K562 (cell line): Measurements from ENCODE around the gene APCDD1L. TPM values are rescaled to one million over a fixed set of nuclear protein-coding genes. Genes with fewer than 3 reads are reported as not detected.

Experiments
- ATAC-seq: fragments of 200-7000 bp; cut with Tn5 transposase; 3 replicates; pipeline ENCODE4 v1.9.1; 2020; ENCODE audit warnings: moderate library complexity
- BruUV-seq: library from RNA; stranded (reverse); fragments of 400-500 nt; replicated peaks from 2 replicates; lab custom pipeline; 2021; lab: Mats Ljungman, UMichigan
- CTCF ChIA-PET: fragments of 300-600 bp; formaldehyde crosslinking; extraction: SDS; loops from one replicate; lab custom pipeline; 2021; ENCODE audit warnings: low intra/inter-chr PET ratio; lab: Yijun Ruan, JAX
- POLR2A ChIA-PET: fragments of 300-600, 350-650 bp; sonication (Branson Sonifier 250); formaldehyde crosslinking; extraction: SDS; loops from one replicate; lab custom pipeline; 2021; ENCODE audit warnings: antibody characterized with exemption, inconsistent platforms; lab: Yijun Ruan, JAX
- DNase-seq, 4 experiments: peaks; one replicate each; pipeline versions ENCODE4 v3.0.0 to v3.0.0-alpha.2; 2011 to 2018; ENCODE audit warnings: low spot score in 3 of 4, mixed read lengths in 3 of 4; ENCODE audit errors: extremely low read depth in 1 of 4
- FAIRE-seq: peaks from 2 replicates; lab custom pipeline; 2011; peaks lifted over from hg19 to GRCh38; lab: Jason Lieb, UNC
- H2AFZ ChIP-seq: 2 replicates; pipeline ENCODE4 v1.6.0; 2011; ENCODE audit warnings: low read depth, low read length, control low read depth, inconsistent platforms
- H3K27ac ChIP-seq: fragments of 200-600 bp; 3 replicates; pipeline ENCODE4 v1.8.0; 2011; ENCODE audit warnings: low read depth, mild to moderate bottlenecking, control low read depth, inconsistent platforms, low read length, moderate library complexity, mixed read lengths; ENCODE audit errors: extremely low read depth
- H3K27me3 ChIP-seq, 2 experiments: fragments of 300-600 bp in 1 of 2; 2 replicates in 1 of 2; 3 replicates in 1 of 2; pipeline versions ENCODE4 v1.6.0 to v1.8.0; 2011; ENCODE audit warnings: inconsistent platforms in 2 of 2, low read length in 2 of 2, mild to moderate bottlenecking in 1 of 2, mixed read lengths in 1 of 2, moderate library complexity in 1 of 2; ENCODE audit not compliant: control insufficient read depth in 2 of 2, insufficient read depth in 2 of 2
- H3K36me3 ChIP-seq: fragments of 300-600 bp; 3 replicates; pipeline ENCODE4 v1.8.0; 2011; ENCODE audit warnings: mild to moderate bottlenecking, low read length, inconsistent platforms; ENCODE audit not compliant: control insufficient read depth, insufficient read depth
- H3K4me1 ChIP-seq, 2 experiments: fragments of 200-600 bp in 1 of 2; replicated peaks in 1 of 2; 2 replicates in 1 of 2; 3 replicates in 1 of 2; pipeline versions ENCODE4 v1.5.1 to v1.8.0; 2011; ENCODE audit warnings: inconsistent platforms in 2 of 2, low read length in 2 of 2, mild to moderate bottlenecking in 1 of 2, mixed read lengths in 1 of 2, moderate library complexity in 1 of 2; ENCODE audit not compliant: control insufficient read depth in 2 of 2, insufficient read depth in 2 of 2
- H3K4me2 ChIP-seq: 2 replicates; pipeline ENCODE4 v1.6.1; 2011; ENCODE audit warnings: low read length, control low read depth, inconsistent platforms, mixed read lengths; ENCODE audit not compliant: insufficient read depth
- H3K4me3 ChIP-seq: fragments of 200-600 bp; sonication (generic), shearing (Covaris generic); 2 replicates; pipeline ENCODE4 v1.5.1; 2016; ENCODE audit warnings: control low read depth, inconsistent platforms
- H3K79me2 ChIP-seq: fragments of 200-600 bp; 3 replicates; pipeline ENCODE4 v1.8.0; 2011; ENCODE audit warnings: low read length, inconsistent platforms; ENCODE audit not compliant: control insufficient read depth, insufficient read depth
- H3K9ac ChIP-seq, 2 experiments: 2 replicates each; pipeline versions ENCODE4 v1.6.0 to v1.6.1; 2011; ENCODE audit warnings: low read depth in 2 of 2, low read length in 2 of 2, control low read depth in 1 of 2, inconsistent platforms in 1 of 2, mild to moderate bottlenecking in 1 of 2, mixed read lengths in 1 of 2; ENCODE audit not compliant: insufficient read depth in 1 of 2
- H3K9me1 ChIP-seq: one replicate; pipeline ENCODE4 v1.6.0; 2011; ENCODE audit warnings: inconsistent platforms, mild to moderate bottlenecking, low read length, moderate library complexity; ENCODE audit not compliant: control insufficient read depth, insufficient read depth
- H3K9me3 ChIP-seq: replicated peaks from 2 replicates; pipeline ENCODE4 v1.5.1; 2011; ENCODE audit warnings: low read depth, low read length, inconsistent platforms; ENCODE audit not compliant: control insufficient read depth, insufficient read depth
- H4K20me1 ChIP-seq: replicated peaks from 2 replicates; pipeline ENCODE4 v1.6.1; 2011; ENCODE audit warnings: low read length, inconsistent platforms, mixed read lengths; ENCODE audit not compliant: control insufficient read depth, insufficient read depth
- FOS ChIP-seq: IDR thresholded peaks from 3 replicates; pipeline ENCODE4 v1.6.1; 2011; ENCODE audit not compliant: insufficient read length; ENCODE audit errors: extremely low read depth
- FOSL1 ChIP-seq: fragments of 200-800 bp; sonication (Bioruptor generic); conservative IDR thresholded peaks from 2 replicates; pipeline ENCODE4 v1.6.1; 2016; ENCODE audit warnings: missing genetic modification characterization, missing compliant biosample characterization
- JUNB ChIP-seq: fragments of 450-650 bp; formaldehyde crosslinking; conservative IDR thresholded peaks from 2 replicates; pipeline ENCODE4 v1.4.0; 2020; ENCODE audit warnings: mild to moderate bottlenecking
- JUND ChIP-seq, 2 experiments: IDR thresholded peaks; 2 replicates in 1 of 2; 3 replicates in 1 of 2; pipeline ENCODE4 v1.6.1; 2011; ENCODE audit warnings: borderline replicate concordance in 2 of 2, low read depth in 2 of 2, low read length in 2 of 2, improper control_type of control experiment in 1 of 2, missing biosample characterization in 1 of 2, missing genetic modification characterization in 1 of 2, missing genetic modification reagents in 1 of 2
- L3MBTL2 ChIP-seq: fragments of 450-650 bp; IDR thresholded peaks from 2 replicates; pipeline ENCODE4 v1.6.1; 2016; ENCODE audit warnings: mild to moderate bottlenecking, moderate library complexity
- WGBS: fragments of 100-300 bp; shearing (Covaris generic); methylation state at CpG from one replicate; pipeline ENCODE4 v1.1.6; 2016; ENCODE audit warnings: low coverage, mixed read lengths; ENCODE audit not compliant: insufficient coverage; ENCODE audit errors: missing lambda C conversion rate; 5-methylcytosine and 5-hydroxymethylcytosine counted together
- in situ Hi-C: fragments of 300-500 bp; cut with MboI; formaldehyde crosslinking; loops from 4 replicates; pipeline ENCODE4 v1.15.0; 2018; ENCODE audit warnings: inconsistent platforms, mixed read lengths
- intact Hi-C: fragments of 100-400 bp; cut with micrococcal nuclease; formaldehyde crosslinking; loops from 2 replicates; pipeline ENCODE4 v1.14.2; 2022
- polyA plus RNA-seq, 8 experiments: library from polyadenylated mRNA; depleted of rRNA in 4 of 8; stranded (reverse) in 5 of 8; unstranded in 3 of 8; fragments of >200 nt; fragmentation: Nextera tagmentation in 2 of 8; fragmentation: Illumina TruSeq in 1 of 8; extraction: Ambion mirVana in 2 of 8; extraction: Trizol in 1 of 8; gene quantifications; 2 replicates each; pipeline versions ENCODE4 v1.2.1 to v1.2.3, GENCODE V29; 2011 to 2014; ENCODE audit warnings: inconsistent platforms in 1 of 8, missing spikeins in 1 of 8
- total RNA-seq, 7 experiments: library from RNA; depleted of rRNA in 6 of 7; stranded (reverse); fragments of >200 nt in 6 of 7; fragmentation: Illumina TruSeq in 2 of 7; extraction: Trizol in 2 of 7; gene quantifications; 2 replicates each; pipeline versions ENCODE4 v1.2.1 to v1.2.3, GENCODE V29; 2011 to 2021; ENCODE audit warnings: low replicate concordance in 1 of 7
- TF ChIP-seq, protein P1 (sequence below): sonication (generic); formaldehyde crosslinking; IDR thresholded peaks from 2 replicates; pipeline ENCODE4 v1.8.0; 2022; ENCODE audit warnings: missing genetic modification reagents, mild to moderate bottlenecking, moderate library complexity, borderline replicate concordance
- TF ChIP-seq, protein P2 (sequence below): fragments of 450-650 bp; IDR thresholded peaks from 2 replicates; pipeline ENCODE4 v1.6.1; 2016; ENCODE audit warnings: mild to moderate bottlenecking, moderate library complexity

APCDD1L gene
- total and polyA plus RNA-seq, 9 of the 15 experiments (the other 6 are each of a cell fraction or from before 2014, with no cell fraction given): not detected

DNA sequence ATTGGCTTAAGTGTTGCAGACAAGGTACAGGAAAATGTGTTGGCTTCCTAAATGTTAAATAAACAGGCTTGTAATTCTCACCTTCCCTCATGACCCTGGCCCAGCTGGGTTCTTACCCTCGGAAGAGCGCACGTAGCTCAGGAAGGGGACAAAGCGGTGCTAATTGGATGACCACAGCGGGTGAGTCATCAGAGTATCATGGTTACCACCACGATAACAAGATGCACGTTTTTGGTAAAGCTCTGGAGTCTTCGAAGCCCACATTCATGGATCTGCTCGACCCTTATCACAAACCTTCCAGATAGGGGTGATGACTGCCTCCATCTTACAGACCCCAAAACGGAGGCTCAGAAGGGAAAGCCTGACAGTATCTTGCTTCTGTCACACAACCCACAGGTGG lies 32.8 kb downstream of the APCDD1L start:
- POLR2A ChIA-PET: interaction anchor here (1.3 kb wide), 1 partner anchor 357 kb away, joined by 3 read pairs; no protein-coding TSS in a partner anchor
- in situ Hi-C loops: loop anchor here (10.0 kb wide), 1 partner anchor 372 kb away; the partner anchor contains the start of genes GNAS and GNAS-AS1
- Histone ChIP-seq H3K9ac (no peak overlapping the region), H3K9me1 (no peaks in the 10 kb centered on the region), H3K79me2 (no peaks in the 10 kb centered on the region), H2AFZ (no peak overlapping the region), H3K9me3 (peaks cover 8% of the 10 kb centered on the region; the same call in 1 of the 2 replicates), H3K4me3 (no peak overlapping the region), H3K4me2 (no peak overlapping the region), H4K20me1 (no peaks in the 10 kb centered on the region), H3K27me3 (peaks cover 8 to 24% of the 10 kb centered on the region in 2 experiments; a peak in 4 of 5 replicates), H3K4me1 (peaks cover 3 to 4% of the 10 kb centered on the region in 2 experiments; a peak in 3 of 5 replicates), H3K27ac (no peak overlapping the region), H3K36me3 (no peaks in the 10 kb centered on the region)
- DNase-seq: peak; percentile 36 to 46 (median 40)
- 5% methylated on average over 10 of the region's 10 CpGs for WGBS
- CTCF ChIA-PET: interaction anchor here (0.6 to 1.4 kb wide), 3 partner anchors 8 to 370 kb away, joined by 3 to 8 read pairs (median 4); partner anchors contain the start of gene GNAS
- peak; percentile 44; the same call in 1 of the 3 replicates for ATAC-seq
- intact Hi-C loops: no loop called here
- BruUV-seq: no TSS peak
- peak; percentile 61 for FAIRE-seq
- TF ChIP-seq, protein P1, sequence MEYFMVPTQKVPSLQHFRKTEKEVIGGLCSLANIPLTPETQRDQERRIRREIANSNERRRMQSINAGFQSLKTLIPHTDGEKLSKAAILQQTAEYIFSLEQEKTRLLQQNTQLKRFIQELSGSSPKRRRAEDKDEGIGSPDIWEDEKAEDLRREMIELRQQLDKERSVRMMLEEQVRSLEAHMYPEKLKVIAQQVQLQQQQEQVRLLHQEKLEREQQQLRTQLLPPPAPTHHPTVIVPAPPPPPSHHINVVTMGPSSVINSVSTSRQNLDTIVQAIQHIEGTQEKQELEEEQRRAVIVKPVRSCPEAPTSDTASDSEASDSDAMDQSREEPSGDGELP (CRISPR knock-in tag): peak; percentile 24; the same call in 1 of the 2 replicates
- TF ChIP-seq, protein P2, sequence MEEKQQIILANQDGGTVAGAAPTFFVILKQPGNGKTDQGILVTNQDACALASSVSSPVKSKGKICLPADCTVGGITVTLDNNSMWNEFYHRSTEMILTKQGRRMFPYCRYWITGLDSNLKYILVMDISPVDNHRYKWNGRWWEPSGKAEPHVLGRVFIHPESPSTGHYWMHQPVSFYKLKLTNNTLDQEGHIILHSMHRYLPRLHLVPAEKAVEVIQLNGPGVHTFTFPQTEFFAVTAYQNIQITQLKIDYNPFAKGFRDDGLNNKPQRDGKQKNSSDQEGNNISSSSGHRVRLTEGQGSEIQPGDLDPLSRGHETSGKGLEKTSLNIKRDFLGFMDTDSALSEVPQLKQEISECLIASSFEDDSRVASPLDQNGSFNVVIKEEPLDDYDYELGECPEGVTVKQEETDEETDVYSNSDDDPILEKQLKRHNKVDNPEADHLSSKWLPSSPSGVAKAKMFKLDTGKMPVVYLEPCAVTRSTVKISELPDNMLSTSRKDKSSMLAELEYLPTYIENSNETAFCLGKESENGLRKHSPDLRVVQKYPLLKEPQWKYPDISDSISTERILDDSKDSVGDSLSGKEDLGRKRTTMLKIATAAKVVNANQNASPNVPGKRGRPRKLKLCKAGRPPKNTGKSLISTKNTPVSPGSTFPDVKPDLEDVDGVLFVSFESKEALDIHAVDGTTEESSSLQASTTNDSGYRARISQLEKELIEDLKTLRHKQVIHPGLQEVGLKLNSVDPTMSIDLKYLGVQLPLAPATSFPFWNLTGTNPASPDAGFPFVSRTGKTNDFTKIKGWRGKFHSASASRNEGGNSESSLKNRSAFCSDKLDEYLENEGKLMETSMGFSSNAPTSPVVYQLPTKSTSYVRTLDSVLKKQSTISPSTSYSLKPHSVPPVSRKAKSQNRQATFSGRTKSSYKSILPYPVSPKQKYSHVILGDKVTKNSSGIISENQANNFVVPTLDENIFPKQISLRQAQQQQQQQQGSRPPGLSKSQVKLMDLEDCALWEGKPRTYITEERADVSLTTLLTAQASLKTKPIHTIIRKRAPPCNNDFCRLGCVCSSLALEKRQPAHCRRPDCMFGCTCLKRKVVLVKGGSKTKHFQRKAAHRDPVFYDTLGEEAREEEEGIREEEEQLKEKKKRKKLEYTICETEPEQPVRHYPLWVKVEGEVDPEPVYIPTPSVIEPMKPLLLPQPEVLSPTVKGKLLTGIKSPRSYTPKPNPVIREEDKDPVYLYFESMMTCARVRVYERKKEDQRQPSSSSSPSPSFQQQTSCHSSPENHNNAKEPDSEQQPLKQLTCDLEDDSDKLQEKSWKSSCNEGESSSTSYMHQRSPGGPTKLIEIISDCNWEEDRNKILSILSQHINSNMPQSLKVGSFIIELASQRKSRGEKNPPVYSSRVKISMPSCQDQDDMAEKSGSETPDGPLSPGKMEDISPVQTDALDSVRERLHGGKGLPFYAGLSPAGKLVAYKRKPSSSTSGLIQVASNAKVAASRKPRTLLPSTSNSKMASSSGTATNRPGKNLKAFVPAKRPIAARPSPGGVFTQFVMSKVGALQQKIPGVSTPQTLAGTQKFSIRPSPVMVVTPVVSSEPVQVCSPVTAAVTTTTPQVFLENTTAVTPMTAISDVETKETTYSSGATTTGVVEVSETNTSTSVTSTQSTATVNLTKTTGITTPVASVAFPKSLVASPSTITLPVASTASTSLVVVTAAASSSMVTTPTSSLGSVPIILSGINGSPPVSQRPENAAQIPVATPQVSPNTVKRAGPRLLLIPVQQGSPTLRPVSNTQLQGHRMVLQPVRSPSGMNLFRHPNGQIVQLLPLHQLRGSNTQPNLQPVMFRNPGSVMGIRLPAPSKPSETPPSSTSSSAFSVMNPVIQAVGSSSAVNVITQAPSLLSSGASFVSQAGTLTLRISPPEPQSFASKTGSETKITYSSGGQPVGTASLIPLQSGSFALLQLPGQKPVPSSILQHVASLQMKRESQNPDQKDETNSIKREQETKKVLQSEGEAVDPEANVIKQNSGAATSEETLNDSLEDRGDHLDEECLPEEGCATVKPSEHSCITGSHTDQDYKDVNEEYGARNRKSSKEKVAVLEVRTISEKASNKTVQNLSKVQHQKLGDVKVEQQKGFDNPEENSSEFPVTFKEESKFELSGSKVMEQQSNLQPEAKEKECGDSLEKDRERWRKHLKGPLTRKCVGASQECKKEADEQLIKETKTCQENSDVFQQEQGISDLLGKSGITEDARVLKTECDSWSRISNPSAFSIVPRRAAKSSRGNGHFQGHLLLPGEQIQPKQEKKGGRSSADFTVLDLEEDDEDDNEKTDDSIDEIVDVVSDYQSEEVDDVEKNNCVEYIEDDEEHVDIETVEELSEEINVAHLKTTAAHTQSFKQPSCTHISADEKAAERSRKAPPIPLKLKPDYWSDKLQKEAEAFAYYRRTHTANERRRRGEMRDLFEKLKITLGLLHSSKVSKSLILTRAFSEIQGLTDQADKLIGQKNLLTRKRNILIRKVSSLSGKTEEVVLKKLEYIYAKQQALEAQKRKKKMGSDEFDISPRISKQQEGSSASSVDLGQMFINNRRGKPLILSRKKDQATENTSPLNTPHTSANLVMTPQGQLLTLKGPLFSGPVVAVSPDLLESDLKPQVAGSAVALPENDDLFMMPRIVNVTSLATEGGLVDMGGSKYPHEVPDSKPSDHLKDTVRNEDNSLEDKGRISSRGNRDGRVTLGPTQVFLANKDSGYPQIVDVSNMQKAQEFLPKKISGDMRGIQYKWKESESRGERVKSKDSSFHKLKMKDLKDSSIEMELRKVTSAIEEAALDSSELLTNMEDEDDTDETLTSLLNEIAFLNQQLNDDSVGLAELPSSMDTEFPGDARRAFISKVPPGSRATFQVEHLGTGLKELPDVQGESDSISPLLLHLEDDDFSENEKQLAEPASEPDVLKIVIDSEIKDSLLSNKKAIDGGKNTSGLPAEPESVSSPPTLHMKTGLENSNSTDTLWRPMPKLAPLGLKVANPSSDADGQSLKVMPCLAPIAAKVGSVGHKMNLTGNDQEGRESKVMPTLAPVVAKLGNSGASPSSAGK: peak; percentile 82
- TF ChIP-seq FOS: peak; percentile 6
- TF ChIP-seq JUNB: 0 out of 2 replicates have a peak, but pooled peaks have one; percentile 21
- TF ChIP-seq FOSL1 (tag): peak; percentile 82
- TF ChIP-seq L3MBTL2: peak; percentile 92
- TF ChIP-seq JUND (IDR thresholded peaks at IDR 0.05; ENCODE audit: borderline replicate concordance, low read depth, low read length): peak; percentile 83
- peak; percentile 78 for TF ChIP-seq JUND (tag; IDR thresholded peaks at IDR 0.05; ENCODE audit: borderline replicate concordance, low read depth, low read length)
